HUDEP-2 (cell line): ENCODE measurements around the gene KRTAP10-5.
A peak's percentile ranks its signal among the peaks of the same experiment; 100 is the strongest.
"Not testable (repeated sequence)": the region's sequence is repeated elsewhere in the genome, so short reads cannot be mapped to it uniquely, and the experiment has no call there.

Experiments used
- DNase-seq, 76 experiments: peaks; one replicate each; lab custom pipeline; 2025; ENCODE audit not compliant: unreplicated experiment in 76 of 76; lab: John Stamatoyannopoulos, UW

KRTAP10-5 gene

GRCh38 chr21:44611551-44611950 lies 31.1 kb upstream of the KRTAP10-5 start:
- no peak for DNase-seq

DNA sequence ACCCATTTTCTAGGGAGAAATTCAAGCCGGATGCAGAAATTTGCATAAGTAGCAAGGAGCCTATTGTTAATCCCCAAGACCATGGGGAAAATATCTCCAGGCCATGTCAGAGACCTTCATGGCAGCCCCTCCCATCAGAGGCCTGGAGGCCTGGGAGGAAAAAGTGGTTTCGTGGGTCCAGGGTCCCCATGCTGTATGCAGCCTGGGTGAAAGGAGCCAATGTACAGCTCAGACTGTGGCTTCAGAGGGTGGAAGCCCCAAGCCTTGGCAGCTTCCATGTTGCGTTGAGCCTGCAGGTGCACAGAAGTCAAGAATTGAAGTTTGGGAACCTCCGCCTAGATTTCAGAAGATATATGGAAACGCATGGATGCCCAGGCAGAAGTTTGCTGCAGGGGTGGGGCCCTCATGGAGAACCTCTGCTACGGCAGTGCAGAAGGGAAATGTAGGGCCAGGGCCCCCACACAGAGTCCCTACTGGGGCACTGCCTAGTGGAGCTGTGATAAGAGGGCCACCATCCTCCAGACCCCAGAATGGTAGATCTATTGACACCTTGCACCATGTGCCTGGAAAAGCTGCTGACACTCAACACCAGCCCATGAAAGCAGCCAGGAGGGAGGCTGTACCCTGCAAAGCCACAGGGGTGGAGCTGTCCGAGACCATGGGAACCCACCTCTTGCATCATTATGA lies 29.9 kb upstream of the KRTAP10-5 start:
- not testable (repeated sequence) for DNase-seq

GRCh38 chr21:44609193-44609592 lies 28.8 kb upstream of the KRTAP10-5 start:
- DNase-seq: no peak

DNA sequence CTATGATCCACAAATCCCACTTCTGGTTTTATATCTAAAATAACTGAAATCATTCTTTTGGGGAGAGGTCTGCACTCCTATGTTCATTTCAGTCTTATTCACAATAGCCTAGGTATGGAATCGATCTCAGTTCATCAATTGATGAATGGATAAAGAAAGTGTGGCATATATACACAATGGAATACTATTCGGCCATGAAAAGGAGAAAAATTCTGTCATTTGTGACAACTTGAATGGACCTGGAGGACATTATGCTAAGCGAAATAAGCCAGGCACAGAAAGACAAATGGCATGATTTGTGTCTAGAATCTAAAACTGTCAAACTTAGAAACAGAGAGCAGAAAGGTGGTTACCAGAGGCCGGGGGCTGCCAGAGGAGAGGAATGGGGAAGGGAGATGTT lies 26.1 kb upstream of the KRTAP10-5 start:
- DNase-seq: no peak

DNA sequence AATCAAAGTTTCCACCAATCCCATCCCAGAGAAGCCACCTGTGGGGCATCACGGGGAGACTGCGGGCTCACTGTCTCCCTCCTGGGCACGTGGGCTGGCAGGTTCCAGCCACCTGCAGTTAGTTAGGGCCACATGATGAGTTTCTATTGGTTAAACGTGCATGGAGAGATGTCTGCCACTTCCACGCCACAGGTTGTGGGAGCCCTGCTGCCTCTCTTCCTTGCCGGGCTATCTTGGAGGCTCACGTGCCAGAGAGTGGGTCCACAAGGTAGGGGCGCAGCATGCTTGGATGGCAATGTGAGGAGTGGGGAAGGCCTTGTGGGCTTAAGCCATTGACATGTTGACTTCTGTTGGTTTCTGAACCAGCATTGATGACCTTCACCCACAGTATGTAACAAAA lies 23.5 kb upstream of the KRTAP10-5 start:
- DNase-seq: no peak

DNA sequence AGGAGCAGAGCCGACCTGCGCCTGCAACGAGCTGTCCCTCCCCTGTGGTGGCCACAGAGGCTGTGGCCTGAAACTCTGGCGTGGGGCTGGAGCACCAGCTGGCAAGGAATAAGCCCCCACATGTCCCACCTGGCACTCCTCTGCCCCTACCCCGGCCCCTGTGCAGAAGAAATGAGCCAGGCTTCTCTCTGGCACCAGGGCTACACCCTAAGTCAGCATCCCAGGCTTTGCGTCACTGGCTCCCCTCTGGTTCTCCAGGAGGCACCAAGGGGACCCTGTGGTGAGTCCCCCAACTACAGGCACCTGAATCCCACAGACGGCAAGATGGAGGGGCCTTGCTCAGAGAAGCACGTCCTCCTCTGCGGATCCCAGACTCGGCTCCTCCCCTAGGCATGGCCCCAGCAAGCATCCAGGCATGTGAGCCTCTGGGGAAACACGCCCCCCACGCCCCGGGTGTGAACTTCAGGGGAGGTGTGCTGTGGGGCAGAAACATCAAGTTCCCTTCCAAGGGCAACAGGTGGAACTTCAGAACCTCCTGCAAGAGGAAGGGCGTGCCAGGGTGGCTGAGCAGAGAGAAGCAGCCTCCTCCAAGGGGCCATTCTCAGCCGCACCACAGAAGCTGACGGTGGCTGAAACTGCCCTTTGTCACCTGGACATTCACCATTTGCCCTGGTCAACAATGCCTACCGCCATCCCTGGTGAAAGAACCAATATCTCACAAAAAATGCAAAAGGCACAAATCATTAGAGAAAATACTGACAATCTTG lies 22.9 kb upstream of the KRTAP10-5 start:
- no peak for DNase-seq

- no peak for DNase-seq
Measured at GRCh38 chr21:44602463-44602850, 22.1 kb upstream of the KRTAP10-5 start.

- no peak for DNase-seq
Measured at GRCh38 chr21:44601596-44602462, 21.4 kb upstream of the KRTAP10-5 start.

GRCh38 chr21:44601091-44601490 lies 20.7 kb upstream of the KRTAP10-5 start:
- DNase-seq: peak in 8 of 76 experiments; percentile 10 to 42 (median 21)

GRCh38 chr21:44600118-44600978 lies 19.9 kb upstream of the KRTAP10-5 start, which contains the start of gene KRTAP10-7:
Gene KRTAP10-7, plus strand, starts transcription at chr21:44600597. Its CDS starts 25 bp downstream, at chr21:44600622.
- not testable (repeated sequence) for DNase-seq

DNA sequence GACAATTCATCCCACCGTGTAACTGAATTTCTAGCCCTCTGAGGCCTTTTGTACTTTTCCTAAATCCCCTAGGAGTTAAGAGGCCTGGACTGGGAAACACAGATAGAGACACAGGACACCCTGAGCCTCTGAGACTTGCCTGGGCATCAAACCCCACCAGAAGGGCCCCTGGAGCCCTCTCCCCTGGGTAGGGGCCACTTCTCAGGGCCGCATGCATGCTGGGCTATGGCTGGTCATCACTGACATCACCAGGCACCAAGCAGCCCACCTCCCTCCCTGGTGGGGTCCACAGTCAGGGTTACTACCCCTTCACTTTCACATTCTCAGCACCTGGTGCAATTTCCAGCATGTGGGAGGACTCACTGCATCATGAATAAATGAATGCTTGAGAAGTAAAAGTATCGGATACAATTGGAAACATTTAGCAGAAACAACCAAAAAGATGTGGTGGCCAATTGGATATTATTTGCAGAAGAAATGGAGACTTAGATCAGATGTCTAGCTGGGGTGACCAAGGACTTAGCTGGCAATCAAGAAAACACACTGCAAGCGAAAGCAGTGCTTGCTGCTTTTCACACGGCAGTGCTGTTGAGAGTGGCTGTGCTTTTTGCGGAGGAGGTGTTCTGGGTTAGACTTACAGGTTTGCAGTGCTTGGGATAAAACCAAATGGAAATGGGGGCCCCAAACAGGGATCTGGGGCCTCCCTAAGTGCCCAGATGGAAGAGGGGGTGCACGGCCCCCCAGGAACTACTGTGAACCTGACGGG lies 19.0 kb upstream of the KRTAP10-5 start:
- DNase-seq: no peak

GRCh38 chr21:44598061-44598460 lies 17.7 kb upstream of the KRTAP10-5 start:
- DNase-seq: no peak

DNA sequence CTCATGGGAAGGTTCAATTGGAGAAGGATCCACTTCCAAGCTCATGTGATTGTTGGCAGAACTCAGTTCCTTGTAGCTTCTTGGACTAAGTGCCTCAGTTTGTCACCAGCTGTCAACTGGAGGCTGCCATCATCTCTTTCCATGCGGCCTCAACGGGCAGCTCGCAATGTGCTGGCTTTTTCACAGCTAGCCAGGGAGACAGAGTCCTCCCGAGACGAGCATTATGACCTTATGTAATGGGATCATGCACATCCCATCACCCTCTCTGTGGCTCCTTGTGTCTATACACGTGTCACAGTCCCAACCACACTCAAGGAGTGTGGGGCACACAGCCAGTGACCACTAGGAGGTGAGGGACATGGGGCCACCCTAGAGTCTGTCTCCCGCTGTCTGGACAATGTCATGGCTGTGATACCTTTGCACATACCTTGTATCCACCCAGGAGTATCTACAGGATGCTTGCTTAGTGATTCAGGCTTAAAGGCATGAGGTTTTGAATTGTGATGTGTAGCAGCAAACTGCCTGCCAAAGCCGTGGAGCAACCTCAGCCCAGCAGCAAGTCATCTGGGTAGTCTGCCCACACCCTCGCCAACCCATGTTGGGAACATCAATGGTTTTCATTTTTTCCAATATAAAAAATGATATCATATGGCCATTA lies 15.8 kb upstream of the KRTAP10-5 start:
- no peak for DNase-seq

DNA sequence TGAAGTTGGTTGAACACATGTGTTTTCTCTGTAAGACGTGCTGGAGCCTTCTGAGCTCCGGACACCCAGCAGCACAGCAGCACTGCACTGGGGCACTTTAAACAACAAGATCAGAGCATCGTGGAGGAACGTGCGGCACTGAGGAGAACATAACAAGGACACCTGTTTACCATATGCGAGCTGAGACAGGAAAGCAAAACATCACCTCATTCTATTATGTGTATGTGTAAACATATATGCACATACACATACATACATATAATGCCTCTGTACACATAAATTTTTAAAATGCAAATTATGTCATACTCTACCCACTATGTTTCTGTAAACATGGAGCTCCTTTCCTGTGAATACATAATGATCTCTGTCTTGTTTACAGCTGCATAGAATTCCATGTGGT lies 15.1 kb upstream of the KRTAP10-5 start:
- no peak for DNase-seq

DNA sequence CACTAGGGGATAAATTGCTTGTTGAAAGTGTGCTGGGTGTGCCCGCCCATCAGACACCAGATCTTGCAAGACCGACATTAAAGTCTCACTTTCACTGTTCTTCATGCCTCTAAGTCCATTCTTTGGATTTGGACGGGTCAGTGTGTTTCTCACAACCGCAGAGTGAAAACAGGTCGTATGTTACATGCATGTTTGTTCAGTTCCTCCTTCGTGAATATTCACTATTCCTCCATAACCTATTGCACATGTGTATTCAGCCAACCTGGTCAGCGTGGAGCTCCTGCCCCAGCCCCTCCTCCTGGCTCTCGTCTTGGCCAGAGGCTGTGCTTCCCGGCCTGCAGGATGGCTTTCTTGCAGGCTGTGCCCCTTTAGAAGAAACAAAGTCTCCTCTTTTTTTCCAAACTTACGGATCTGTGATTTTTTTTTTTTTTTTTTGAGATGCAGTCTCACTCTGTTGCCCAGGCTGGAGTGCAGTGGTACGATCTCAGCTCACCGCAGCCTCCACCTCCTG lies 14.1 kb upstream of the KRTAP10-5 start:
- peak in 49 of 76 experiments; percentile 19 to 88 (median 58) for DNase-seq

GRCh38 chr21:44593598-44594405 lies 13.4 kb upstream of the KRTAP10-5 start:
- DNase-seq: peak in 75 of 76 experiments; percentile 51 to 100 (median 90)

DNA sequence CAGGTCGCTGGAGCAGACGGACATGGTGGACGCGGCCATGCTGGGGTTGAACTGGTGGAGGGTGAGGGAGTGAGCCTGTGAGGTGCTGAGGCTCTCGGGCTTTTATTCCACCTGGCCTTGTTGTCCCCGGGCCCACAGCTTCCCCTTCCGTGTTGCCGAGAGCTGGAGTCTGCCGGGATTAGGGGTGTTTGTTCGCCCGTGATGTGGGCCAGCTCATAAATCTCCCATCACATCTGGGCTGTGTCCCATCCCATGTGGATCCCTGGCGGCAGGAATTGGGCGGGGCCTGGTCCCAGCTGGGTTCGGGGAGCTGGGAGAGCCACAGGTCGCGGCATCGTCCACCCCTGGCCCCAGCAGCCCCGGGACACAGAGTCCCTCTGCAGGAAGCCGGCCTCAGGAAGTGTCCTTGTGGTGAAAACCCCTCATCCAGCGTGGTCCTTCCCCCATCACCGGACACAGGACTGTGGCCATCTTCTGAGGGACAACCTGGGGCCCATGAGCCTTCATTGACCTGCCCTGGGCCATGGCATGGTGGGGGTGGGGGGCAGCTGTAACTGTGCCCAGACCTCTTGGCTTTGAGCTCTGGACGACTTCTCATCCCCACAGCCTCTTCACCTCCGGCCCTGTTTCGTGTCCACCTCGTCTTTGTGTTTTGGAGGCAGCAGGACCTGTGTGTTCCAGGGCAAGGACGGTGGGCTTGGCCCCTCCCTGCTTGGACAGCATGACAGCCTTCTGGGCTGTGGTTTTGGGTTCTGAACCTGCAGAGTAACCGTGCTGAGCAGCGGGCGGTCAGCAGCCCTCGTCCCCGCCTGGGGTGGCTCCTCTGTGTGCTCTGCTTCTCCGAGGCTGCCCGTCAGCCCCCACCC lies 12.3 kb upstream of the KRTAP10-5 start, which contains the start of gene KRTAP10-6:
TSS of gene KRTAP10-6 (minus strand) at position 60 of the 866 bp plus-strand sequence. CDS start at position 39, 21 bp downstream.
- no peak for DNase-seq
